Panc1 (cell line): Measurements from ENCODE around the gene ZMYND10. TPM values are rescaled to one million over a fixed set of nuclear protein-coding genes. Genes with fewer than 3 reads are reported as not detected.
A peak's percentile ranks its signal among the peaks of the same experiment; 100 is the strongest.

Source experiments
- ATAC-seq: fragments of 200-7000 bp; cut with Tn5 transposase; 2 replicates; pipeline ENCODE4 v1.9.1; 2020; ENCODE audit warnings: mild to moderate bottlenecking, moderate library complexity
- BruUV-seq: library from RNA; stranded (reverse); fragments of 400-500 nt; replicated peaks from 2 replicates; lab custom pipeline; 2021; lab: Mats Ljungman, UMichigan
- CTCF ChIA-PET: fragments of 300-600 bp; sonication (Branson Sonifier 250); formaldehyde crosslinking; loops from one replicate; lab custom pipeline; 2022; ENCODE audit warnings: antibody characterized with exemption; lab: Charles Lee
- POLR2A ChIA-PET: fragments of 300-600 bp; sonication (Branson Sonifier 250); formaldehyde crosslinking; loops from one replicate; lab custom pipeline; 2022; ENCODE audit warnings: antibody characterized with exemption; lab: Charles Lee
- DNase-seq: peaks from one replicate; pipeline ENCODE4 v3.0.0-alpha.2; 2010; ENCODE audit warnings: low read depth, low spot score
- H3K27ac ChIP-seq: 2 replicates; pipeline ENCODE4 v1.5.1; 2011; ENCODE audit warnings: mild to moderate bottlenecking, low read length, inconsistent platforms
- H3K27me3 ChIP-seq: fragments of 200-500 bp; sonication (Bioruptor generic); 2 replicates; pipeline ENCODE4 v1.6.0; 2014; ENCODE audit warnings: low read length, inconsistent platforms; ENCODE audit not compliant: control insufficient read depth, insufficient read depth
- H3K36me3 ChIP-seq: fragments of 200-500 bp; sonication (Bioruptor generic); 2 replicates; pipeline ENCODE4 v1.5.1; 2014; ENCODE audit warnings: inconsistent platforms, mild to moderate bottlenecking, low read length, moderate library complexity; ENCODE audit not compliant: control insufficient read depth, insufficient read depth
- H3K4me1 ChIP-seq: 2 replicates; pipeline ENCODE4 v1.5.1; 2011; ENCODE audit warnings: inconsistent platforms, mild to moderate bottlenecking, low read length, moderate library complexity; ENCODE audit not compliant: control insufficient read depth, insufficient read depth
- H3K4me3 ChIP-seq, 2 experiments: 2 replicates each; pipeline ENCODE4 v1.5.1; 2011 to 2012; ENCODE audit warnings: low read depth in 2 of 2, low read length in 2 of 2, mild to moderate bottlenecking in 2 of 2, inconsistent platforms in 1 of 2, moderate library complexity in 1 of 2
- H3K9me3 ChIP-seq: fragments of 200-500 bp; sonication (Bioruptor generic); 2 replicates; pipeline ENCODE4 v1.5.1; 2014; ENCODE audit warnings: low read depth, mild to moderate bottlenecking, inconsistent platforms, low read length, moderate library complexity; ENCODE audit not compliant: control insufficient read depth, insufficient read depth
- POLR2AphosphoS5 ChIP-seq: IDR thresholded peaks from 2 replicates; pipeline ENCODE4 v1.6.1; 2012; ENCODE audit warnings: mild to moderate bottlenecking, low read depth, low read length, moderate library complexity
- SIN3A ChIP-seq: IDR thresholded peaks from 2 replicates; pipeline ENCODE4 v1.6.1; 2012; ENCODE audit warnings: low read depth, mild to moderate bottlenecking, low read length, moderate library complexity, borderline replicate concordance; ENCODE audit not compliant: insufficient read depth
- TCF7L2 ChIP-seq: IDR thresholded peaks from 2 replicates; pipeline ENCODE4 v1.6.1; 2011; ENCODE audit warnings: mild to moderate bottlenecking, low read depth, low read length, inconsistent platforms
- in situ Hi-C: cut with HindIII; loops from 2 replicates; pipeline ENCODE4 v1.10.0; 2016; ENCODE audit warnings: low sequenced_read_pairs, low pct_unique_long_range_greater_than_20kb
- intact Hi-C: fragments of 100-400 bp; cut with micrococcal nuclease; formaldehyde crosslinking; loops from one replicate; pipeline ENCODE4 v1.10.0; 2022; ENCODE audit not compliant: unreplicated experiment
- total RNA-seq: library from RNA; stranded (reverse); gene quantifications from one replicate; pipeline ENCODE4 v1.2.1, GENCODE V29; 2021; ENCODE audit not compliant: unreplicated experiment
- TF ChIP-seq, protein P1 (sequence below): fragments of 450-650 bp; IDR thresholded peaks from 2 replicates; pipeline ENCODE4 v1.5.1; 2017; ENCODE audit warnings: mild to moderate bottlenecking
- TF ChIP-seq, protein P2 (sequence below), 2 experiments: IDR thresholded peaks; 2 replicates each; pipeline ENCODE4 v1.6.1; 2011 to 2012; ENCODE audit warnings: low read depth in 2 of 2, control low read depth in 1 of 2, low read length in 1 of 2, mild to moderate bottlenecking in 1 of 2, moderate library complexity in 1 of 2; ENCODE audit not compliant: insufficient read depth in 1 of 2

The ZMYND10 gene
- total RNA-seq, 1 experiment from 2014 or later, result 3.6 TPM

DNA sequence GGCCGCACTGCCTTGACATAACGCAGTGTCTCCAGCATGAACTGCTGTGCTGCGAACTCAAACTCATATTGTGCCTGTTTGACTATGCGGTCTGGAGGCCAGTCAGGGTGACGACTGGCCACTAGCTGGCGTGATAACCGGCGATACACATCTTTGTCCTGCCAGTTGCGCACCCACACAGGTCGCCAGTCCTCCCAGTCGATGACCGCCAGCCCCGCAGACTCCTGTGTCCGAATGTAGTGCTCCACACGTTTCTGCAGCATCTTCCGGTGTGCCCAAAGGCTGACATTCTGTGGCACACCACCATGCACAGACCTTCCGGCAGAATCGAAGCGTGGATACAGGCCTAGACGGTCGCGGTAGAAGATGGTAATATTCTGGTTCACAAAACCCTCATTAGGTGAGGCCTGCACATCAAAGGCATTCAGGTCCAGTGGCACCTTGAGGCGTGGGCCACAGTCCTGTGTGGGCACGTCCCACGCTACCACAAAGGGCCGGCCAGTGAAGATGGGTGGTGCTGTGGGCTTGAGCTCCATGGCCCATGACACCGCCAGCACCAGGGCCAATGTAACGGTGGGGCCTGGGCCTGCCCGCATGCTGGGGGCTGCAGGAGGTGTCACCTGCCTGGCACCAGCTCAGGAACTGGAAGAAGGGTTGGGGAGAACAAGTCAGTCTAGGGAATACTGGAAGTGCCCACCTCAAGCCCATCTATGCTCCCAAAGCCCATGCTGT, 25.5 kb downstream of the ZMYND10 start:
- in situ Hi-C loops (no loop called here), intact Hi-C loops (no loop called here)
- BruUV-seq, result no TSS peak
- H3K27ac ChIP-seq, result peak overlapping the region; percentile 92
- H3K4me1 ChIP-seq, result peaks cover 23% of the 10 kb centered on the region
- no peaks in the 10 kb centered on the region for H3K27me3 ChIP-seq
- CTCF ChIA-PET, result no interaction called here
- no peaks in the 10 kb centered on the region for H3K9me3 ChIP-seq
- no peak for ATAC-seq
- TF ChIP-seq, protein P1, sequence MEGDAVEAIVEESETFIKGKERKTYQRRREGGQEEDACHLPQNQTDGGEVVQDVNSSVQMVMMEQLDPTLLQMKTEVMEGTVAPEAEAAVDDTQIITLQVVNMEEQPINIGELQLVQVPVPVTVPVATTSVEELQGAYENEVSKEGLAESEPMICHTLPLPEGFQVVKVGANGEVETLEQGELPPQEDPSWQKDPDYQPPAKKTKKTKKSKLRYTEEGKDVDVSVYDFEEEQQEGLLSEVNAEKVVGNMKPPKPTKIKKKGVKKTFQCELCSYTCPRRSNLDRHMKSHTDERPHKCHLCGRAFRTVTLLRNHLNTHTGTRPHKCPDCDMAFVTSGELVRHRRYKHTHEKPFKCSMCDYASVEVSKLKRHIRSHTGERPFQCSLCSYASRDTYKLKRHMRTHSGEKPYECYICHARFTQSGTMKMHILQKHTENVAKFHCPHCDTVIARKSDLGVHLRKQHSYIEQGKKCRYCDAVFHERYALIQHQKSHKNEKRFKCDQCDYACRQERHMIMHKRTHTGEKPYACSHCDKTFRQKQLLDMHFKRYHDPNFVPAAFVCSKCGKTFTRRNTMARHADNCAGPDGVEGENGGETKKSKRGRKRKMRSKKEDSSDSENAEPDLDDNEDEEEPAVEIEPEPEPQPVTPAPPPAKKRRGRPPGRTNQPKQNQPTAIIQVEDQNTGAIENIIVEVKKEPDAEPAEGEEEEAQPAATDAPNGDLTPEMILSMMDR, result peak; percentile 20; the same call in 1 of the 2 replicates
- TF ChIP-seq, protein P2, sequence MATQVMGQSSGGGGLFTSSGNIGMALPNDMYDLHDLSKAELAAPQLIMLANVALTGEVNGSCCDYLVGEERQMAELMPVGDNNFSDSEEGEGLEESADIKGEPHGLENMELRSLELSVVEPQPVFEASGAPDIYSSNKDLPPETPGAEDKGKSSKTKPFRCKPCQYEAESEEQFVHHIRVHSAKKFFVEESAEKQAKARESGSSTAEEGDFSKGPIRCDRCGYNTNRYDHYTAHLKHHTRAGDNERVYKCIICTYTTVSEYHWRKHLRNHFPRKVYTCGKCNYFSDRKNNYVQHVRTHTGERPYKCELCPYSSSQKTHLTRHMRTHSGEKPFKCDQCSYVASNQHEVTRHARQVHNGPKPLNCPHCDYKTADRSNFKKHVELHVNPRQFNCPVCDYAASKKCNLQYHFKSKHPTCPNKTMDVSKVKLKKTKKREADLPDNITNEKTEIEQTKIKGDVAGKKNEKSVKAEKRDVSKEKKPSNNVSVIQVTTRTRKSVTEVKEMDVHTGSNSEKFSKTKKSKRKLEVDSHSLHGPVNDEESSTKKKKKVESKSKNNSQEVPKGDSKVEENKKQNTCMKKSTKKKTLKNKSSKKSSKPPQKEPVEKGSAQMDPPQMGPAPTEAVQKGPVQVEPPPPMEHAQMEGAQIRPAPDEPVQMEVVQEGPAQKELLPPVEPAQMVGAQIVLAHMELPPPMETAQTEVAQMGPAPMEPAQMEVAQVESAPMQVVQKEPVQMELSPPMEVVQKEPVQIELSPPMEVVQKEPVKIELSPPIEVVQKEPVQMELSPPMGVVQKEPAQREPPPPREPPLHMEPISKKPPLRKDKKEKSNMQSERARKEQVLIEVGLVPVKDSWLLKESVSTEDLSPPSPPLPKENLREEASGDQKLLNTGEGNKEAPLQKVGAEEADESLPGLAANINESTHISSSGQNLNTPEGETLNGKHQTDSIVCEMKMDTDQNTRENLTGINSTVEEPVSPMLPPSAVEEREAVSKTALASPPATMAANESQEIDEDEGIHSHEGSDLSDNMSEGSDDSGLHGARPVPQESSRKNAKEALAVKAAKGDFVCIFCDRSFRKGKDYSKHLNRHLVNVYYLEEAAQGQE (IDR thresholded peaks at IDR 0.05; ENCODE audit: insufficient read depth in 1 of 2, low read depth in 2 of 2, low read length in 1 of 2), result no peak
- no peaks in the 10 kb centered on the region; the same call in 1 of the 2 replicates for H3K36me3 ChIP-seq
- POLR2A ChIA-PET, result interaction anchor here (0.6 kb wide), 1 partner anchor 218 kb away, joined by 3 read pairs; no protein-coding TSS in a partner anchor
- peak overlapping the region; percentile 82 to 93 for H3K4me3 ChIP-seq
- no peak for DNase-seq

DNA sequence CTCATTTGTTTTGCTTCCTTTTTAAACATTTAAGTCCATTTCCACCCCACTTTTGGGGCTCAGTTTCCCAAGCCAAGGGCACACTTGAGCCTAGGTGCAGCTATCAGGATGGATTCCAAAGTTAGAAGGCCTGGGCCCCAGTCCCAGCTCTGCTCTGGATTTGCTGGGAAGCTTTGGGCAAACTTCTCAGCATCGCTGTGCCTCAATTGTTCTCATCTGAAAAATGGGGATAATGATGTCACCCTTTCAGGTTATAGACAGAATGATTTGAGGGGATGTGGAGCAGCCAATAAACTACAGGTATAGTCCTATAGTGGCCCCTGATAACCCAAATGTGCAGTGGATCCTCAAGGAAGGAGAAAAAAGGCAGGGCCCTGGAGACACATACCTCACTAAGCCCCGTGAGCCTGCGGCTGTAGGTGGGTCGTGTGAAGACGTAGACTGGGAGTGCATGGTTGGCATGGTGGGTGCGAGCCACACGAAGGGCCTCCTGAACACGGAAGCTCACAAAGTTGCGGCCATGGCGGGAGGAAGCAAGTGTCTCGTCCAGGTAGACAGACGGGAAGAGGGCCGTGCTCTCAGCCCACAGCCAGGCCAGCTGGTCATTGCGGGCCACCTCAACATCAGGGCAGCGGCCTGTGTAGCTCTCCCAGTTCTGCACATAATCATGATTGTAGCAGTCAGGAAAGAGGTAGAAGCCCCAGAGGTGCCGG, 26.2 kb downstream of the ZMYND10 start:
- in situ Hi-C loops (no loop called here), intact Hi-C loops (no loop called here)
- no peaks in the 10 kb centered on the region for H3K9me3 ChIP-seq
- TF ChIP-seq TCF7L2 (no peak), POLR2AphosphoS5 (no peak), SIN3A (no peak)
- TF ChIP-seq, protein P2 (IDR thresholded peaks at IDR 0.05; ENCODE audit: insufficient read depth in 1 of 2, low read depth in 2 of 2, low read length in 1 of 2), result no peak
- TF ChIP-seq, protein P1, result no peak
- TSS peak; percentile 63 for BruUV-seq
- peaks cover 20% of the 10 kb centered on the region for H3K4me1 ChIP-seq
- no peak overlapping the region for H3K27ac ChIP-seq
- H3K27me3 ChIP-seq, result no peaks in the 10 kb centered on the region
- H3K36me3 ChIP-seq, result no peaks in the 10 kb centered on the region; the same call in 1 of the 2 replicates
- DNase-seq (no peak), ATAC-seq (no peak)
- POLR2A ChIA-PET, result interaction anchor here (0.5 to 0.6 kb wide), 2 partner anchors 84 to 217 kb away, joined by 3 to 5 read pairs; partner anchors contain the start of gene GNAI2
- CTCF ChIA-PET, result no interaction called here
- no peak overlapping the region for H3K4me3 ChIP-seq
